Measurements from ENCODE around the gene PAPSS2.
"Not testable (repeated sequence)": the region's sequence is repeated elsewhere in the genome, so short reads cannot be mapped to it uniquely, and the experiment has no call there.

The PAPSS2 gene

GRCh38 chr10:87712913-87713616 lies 53.4 kb downstream of the PAPSS2 start:
- DNase-seq: no peak

GRCh38 chr10:87713707-87714106 lies 54.0 kb downstream of the PAPSS2 start:
- no peak for DNase-seq

GRCh38 chr10:87715552-87716347 lies 56.1 kb downstream of the PAPSS2 start:
- DNase-seq: no peak

- DNase-seq: no peak
These were observed 56.6 kb downstream of the PAPSS2 start for GRCh38 chr10:87716348-87716670.

- no peak for DNase-seq
These were observed 61.0 kb downstream of the PAPSS2 start for GRCh38 chr10:87720665-87721064.

- DNase-seq: no peak
These were observed 62.1 kb downstream of the PAPSS2 start for GRCh38 chr10:87721781-87722180.

GRCh38 chr10:87722716-87723115 lies 63.0 kb downstream of the PAPSS2 start:
- DNase-seq: no peak

- DNase-seq: no peak
These were observed 63.8 kb downstream of the PAPSS2 start for GRCh38 chr10:87723500-87723899.

GRCh38 chr10:87724789-87725188 lies 65.1 kb downstream of the PAPSS2 start:
- no peak for DNase-seq

GRCh38 chr10:87729940-87730339 lies 70.3 kb downstream of the PAPSS2 start:
- DNase-seq: no peak

- DNase-seq: no peak
These were observed 73.4 kb downstream of the PAPSS2 start for GRCh38 chr10:87733081-87733480.

GRCh38 chr10:87734987-87735827 lies 75.5 kb downstream of the PAPSS2 start:
- no peak for DNase-seq

GRCh38 chr10:87738253-87738652 lies 78.6 kb downstream of the PAPSS2 start:
- not testable (repeated sequence) for DNase-seq

GRCh38 chr10:87739703-87740102 lies 80.0 kb downstream of the PAPSS2 start:
- DNase-seq: no peak

GRCh38 chr10:87740254-87740655 lies 80.6 kb downstream of the PAPSS2 start:
- DNase-seq: no peak

GRCh38 chr10:87742992-87743610 lies 83.4 kb downstream of the PAPSS2 start:
- DNase-seq: not testable (repeated sequence)

- DNase-seq: no peak
These were observed 84.9 kb downstream of the PAPSS2 start for GRCh38 chr10:87744606-87745005.

- DNase-seq: no peak
These were observed 87.2 kb downstream of the PAPSS2 start for GRCh38 chr10:87746911-87747310.

- DNase-seq: not testable (repeated sequence)
These were observed 88.6 kb downstream of the PAPSS2 start for GRCh38 chr10:87748244-87748643.

GRCh38 chr10:87750001-87750671 lies 90.5 kb downstream of the PAPSS2 start:
- no peak for DNase-seq

GRCh38 chr10:87750817-87751216 lies 91.1 kb downstream of the PAPSS2 start:
- no peak for DNase-seq

- no peak for DNase-seq
These were observed 91.6 kb downstream of the PAPSS2 start for GRCh38 chr10:87751274-87751673.

- DNase-seq: no peak
These were observed 92.9 kb downstream of the PAPSS2 start for GRCh38 chr10:87752566-87752965.
